ENCODE results near the gene ZNF579. TPM values are rescaled to one million over a fixed set of nuclear protein-coding genes. Genes with fewer than 3 reads are reported as not detected.

Gene ZNF579
- total and polyA plus RNA-seq, 2 of the 13 experiments (the other 11 are each of a cell fraction or from before 2014, with no cell fraction given) = 2.1 to 2.9 TPM

DNA sequence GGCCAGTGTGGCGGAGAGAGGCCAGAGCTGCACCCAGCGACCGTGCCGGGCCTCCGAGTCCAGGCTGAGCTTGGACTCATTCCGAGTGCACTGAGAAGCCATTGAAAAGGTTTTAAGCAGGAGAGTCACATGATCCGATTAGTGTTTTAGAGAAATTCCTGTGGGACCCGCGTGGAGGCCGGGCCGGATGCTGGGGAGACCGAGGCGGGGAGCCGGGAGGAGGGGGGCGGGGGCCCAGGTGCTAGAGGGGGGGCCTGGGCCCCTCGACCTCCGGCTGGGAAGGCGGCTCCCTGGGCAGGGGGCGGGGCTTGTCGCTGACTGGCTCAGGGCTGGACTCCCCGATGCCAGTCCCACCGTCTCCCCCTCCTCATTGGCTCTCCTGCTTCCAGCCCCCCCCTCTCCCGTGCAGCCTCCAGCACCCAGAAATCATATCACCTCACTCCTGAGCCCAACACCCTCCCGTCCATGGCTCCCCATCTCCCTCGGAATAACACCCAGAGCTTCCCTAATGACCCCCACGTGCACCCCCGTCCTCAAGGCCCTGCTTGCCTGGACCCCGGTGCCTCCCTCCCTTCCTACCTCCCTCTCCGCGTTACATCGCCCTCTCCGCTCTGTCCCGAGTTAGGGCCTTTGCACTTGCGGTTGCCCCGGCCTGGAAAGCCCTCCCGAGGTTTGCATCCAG, 5.2 kb upstream of the ZNF579 start (continued):
- TF ChIP-seq ZNF557 (CRISPR knock-in tag; IDR thresholded peaks at IDR 0.05) (no peak), HOXA5 (CRISPR knock-in tag; IDR thresholded peaks at IDR 0.05) (no peak), ZNF775 (CRISPR knock-in tag; IDR thresholded peaks at IDR 0.05; ENCODE audit: borderline replicate concordance) (no peak), ESRRA (CRISPR knock-in tag; IDR thresholded peaks at IDR 0.05; ENCODE audit: low read depth) (no peak), MYC (CRISPR knock-in tag; IDR thresholded peaks at IDR 0.05; ENCODE audit: borderline replicate concordance) (peak; percentile 41; the same call in 1 of the 2 replicates), ZNF720 (CRISPR knock-in tag; IDR thresholded peaks at IDR 0.05) (no peak), ZSCAN30 (CRISPR knock-in tag; IDR thresholded peaks at IDR 0.05) (no peak), REXO4 (CRISPR knock-in tag; IDR thresholded peaks at IDR 0.05; ENCODE audit: borderline replicate concordance) (no peak), NFKB2 (CRISPR knock-in tag; IDR thresholded peaks at IDR 0.05; ENCODE audit: borderline replicate concordance) (no peak), NFIC (IDR thresholded peaks at IDR 0.05; ENCODE audit: low read length) (no peak)
- TF ChIP-seq, protein P1, sequence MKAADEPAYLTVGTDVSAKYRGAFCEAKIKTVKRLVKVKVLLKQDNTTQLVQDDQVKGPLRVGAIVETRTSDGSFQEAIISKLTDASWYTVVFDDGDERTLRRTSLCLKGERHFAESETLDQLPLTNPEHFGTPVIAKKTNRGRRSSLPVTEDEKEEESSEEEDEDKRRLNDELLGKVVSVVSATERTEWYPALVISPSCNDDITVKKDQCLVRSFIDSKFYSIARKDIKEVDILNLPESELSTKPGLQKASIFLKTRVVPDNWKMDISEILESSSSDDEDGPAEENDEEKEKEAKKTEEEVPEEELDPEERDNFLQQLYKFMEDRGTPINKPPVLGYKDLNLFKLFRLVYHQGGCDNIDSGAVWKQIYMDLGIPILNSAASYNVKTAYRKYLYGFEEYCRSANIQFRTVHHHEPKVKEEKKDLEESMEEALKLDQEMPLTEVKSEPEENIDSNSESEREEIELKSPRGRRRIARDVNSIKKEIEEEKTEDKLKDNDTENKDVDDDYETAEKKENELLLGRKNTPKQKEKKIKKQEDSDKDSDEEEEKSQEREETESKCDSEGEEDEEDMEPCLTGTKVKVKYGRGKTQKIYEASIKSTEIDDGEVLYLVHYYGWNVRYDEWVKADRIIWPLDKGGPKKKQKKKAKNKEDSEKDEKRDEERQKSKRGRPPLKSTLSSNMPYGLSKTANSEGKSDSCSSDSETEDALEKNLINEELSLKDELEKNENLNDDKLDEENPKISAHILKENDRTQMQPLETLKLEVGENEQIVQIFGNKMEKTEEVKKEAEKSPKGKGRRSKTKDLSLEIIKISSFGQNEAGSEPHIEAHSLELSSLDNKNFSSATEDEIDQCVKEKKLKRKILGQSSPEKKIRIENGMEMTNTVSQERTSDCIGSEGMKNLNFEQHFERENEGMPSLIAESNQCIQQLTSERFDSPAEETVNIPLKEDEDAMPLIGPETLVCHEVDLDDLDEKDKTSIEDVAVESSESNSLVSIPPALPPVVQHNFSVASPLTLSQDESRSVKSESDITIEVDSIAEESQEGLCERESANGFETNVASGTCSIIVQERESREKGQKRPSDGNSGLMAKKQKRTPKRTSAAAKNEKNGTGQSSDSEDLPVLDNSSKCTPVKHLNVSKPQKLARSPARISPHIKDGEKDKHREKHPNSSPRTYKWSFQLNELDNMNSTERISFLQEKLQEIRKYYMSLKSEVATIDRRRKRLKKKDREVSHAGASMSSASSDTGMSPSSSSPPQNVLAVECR (CRISPR knock-in tag; IDR thresholded peaks at IDR 0.05; ENCODE audit: borderline replicate concordance) = peak; percentile 77; the same call in 1 of the 2 replicates
- TF ChIP-seq, protein P2, sequence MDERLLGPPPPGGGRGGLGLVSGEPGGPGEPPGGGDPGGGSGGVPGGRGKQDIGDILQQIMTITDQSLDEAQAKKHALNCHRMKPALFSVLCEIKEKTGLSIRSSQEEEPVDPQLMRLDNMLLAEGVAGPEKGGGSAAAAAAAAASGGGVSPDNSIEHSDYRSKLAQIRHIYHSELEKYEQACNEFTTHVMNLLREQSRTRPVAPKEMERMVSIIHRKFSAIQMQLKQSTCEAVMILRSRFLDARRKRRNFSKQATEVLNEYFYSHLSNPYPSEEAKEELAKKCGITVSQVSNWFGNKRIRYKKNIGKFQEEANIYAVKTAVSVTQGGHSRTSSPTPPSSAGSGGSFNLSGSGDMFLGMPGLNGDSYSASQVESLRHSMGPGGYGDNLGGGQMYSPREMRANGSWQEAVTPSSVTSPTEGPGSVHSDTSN (CRISPR knock-in tag; IDR thresholded peaks at IDR 0.05) = peak; percentile 77
- TF ChIP-seq, protein P3, sequence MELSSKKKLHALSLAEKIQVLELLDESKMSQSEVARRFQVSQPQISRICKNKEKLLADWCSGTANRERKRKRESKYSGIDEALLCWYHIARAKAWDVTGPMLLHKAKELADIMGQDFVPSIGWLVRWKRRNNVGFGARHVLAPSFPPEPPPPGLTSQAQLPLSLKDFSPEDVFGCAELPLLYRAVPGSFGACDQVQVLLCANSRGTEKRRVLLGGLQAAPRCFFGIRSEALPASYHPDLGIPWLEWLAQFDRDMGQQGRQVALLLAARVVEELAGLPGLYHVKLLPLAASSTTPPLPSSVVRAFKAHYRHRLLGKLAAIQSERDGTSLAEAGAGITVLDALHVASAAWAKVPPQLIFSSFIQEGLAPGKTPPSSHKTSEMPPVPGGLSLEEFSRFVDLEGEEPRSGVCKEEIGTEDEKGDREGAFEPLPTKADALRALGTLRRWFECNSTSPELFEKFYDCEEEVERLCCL (CRISPR knock-in tag; IDR thresholded peaks at IDR 0.05; ENCODE audit: borderline replicate concordance) = no peak
- TF ChIP-seq, protein P4, sequence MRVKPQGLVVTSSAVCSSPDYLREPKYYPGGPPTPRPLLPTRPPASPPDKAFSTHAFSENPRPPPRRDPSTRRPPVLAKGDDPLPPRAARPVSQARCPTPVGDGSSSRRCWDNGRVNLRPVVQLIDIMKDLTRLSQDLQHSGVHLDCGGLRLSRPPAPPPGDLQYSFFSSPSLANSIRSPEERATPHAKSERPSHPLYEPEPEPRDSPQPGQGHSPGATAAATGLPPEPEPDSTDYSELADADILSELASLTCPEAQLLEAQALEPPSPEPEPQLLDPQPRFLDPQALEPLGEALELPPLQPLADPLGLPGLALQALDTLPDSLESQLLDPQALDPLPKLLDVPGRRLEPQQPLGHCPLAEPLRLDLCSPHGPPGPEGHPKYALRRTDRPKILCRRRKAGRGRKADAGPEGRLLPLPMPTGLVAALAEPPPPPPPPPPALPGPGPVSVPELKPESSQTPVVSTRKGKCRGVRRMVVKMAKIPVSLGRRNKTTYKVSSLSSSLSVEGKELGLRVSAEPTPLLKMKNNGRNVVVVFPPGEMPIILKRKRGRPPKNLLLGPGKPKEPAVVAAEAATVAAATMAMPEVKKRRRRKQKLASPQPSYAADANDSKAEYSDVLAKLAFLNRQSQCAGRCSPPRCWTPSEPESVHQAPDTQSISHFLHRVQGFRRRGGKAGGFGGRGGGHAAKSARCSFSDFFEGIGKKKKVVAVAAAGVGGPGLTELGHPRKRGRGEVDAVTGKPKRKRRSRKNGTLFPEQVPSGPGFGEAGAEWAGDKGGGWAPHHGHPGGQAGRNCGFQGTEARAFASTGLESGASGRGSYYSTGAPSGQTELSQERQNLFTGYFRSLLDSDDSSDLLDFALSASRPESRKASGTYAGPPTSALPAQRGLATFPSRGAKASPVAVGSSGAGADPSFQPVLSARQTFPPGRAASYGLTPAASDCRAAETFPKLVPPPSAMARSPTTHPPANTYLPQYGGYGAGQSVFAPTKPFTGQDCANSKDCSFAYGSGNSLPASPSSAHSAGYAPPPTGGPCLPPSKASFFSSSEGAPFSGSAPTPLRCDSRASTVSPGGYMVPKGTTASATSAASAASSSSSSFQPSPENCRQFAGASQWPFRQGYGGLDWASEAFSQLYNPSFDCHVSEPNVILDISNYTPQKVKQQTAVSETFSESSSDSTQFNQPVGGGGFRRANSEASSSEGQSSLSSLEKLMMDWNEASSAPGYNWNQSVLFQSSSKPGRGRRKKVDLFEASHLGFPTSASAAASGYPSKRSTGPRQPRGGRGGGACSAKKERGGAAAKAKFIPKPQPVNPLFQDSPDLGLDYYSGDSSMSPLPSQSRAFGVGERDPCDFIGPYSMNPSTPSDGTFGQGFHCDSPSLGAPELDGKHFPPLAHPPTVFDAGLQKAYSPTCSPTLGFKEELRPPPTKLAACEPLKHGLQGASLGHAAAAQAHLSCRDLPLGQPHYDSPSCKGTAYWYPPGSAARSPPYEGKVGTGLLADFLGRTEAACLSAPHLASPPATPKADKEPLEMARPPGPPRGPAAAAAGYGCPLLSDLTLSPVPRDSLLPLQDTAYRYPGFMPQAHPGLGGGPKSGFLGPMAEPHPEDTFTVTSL (CRISPR knock-in tag; IDR thresholded peaks at IDR 0.05; ENCODE audit: borderline replicate concordance) = no peak
